IMR-90 (cell line): Measurements from ENCODE around the gene NUBP2. TPM values are rescaled to one million over a fixed set of nuclear protein-coding genes. Genes with fewer than 3 reads are reported as not detected.
A peak's percentile ranks its signal among the peaks of the same experiment; 100 is the strongest.

Source experiments
- ATAC-seq: fragments of 200-7000 bp; cut with Tn5 transposase; 2 replicates; pipeline ENCODE4 v1.9.1; 2020; ENCODE audit warnings: low read depth, mild to moderate bottlenecking, moderate library complexity
- BruUV-seq: library from RNA; stranded (reverse); fragments of 400-500 nt; replicated peaks from 2 replicates; lab custom pipeline; 2021; lab: Mats Ljungman, UMichigan
- CTCF ChIA-PET: fragments of 300-600 bp; formaldehyde crosslinking; extraction: SDS; loops from one replicate; lab custom pipeline; 2021; ENCODE audit warnings: antibody characterized with exemption; lab: Yijun Ruan, JAX
- POLR2A ChIA-PET: fragments of 300-600 bp; sonication (Branson Sonifier 250); formaldehyde crosslinking; loops from one replicate; lab custom pipeline; 2022; ENCODE audit warnings: antibody characterized with exemption; ENCODE audit not compliant: unreplicated experiment; lab: Charles Lee
- DNase-seq: peaks from one replicate; pipeline ENCODE4 v3.0.0; 2013
- H2AFZ ChIP-seq: replicated peaks from 2 replicates; pipeline ENCODE3; 2013; ENCODE audit warnings: low read length, mild to moderate bottlenecking; ENCODE audit not compliant: poor library complexity
- H2AK5ac ChIP-seq: 2 replicates; pipeline ENCODE4 v1.6.1; 2013; ENCODE audit warnings: low read depth, low read length, inconsistent platforms
- H2AK9ac ChIP-seq: replicated peaks from 2 replicates; pipeline ENCODE3; 2013; ENCODE audit warnings: mild to moderate bottlenecking, low read depth, low read length, moderate library complexity; ENCODE audit not compliant: poor library complexity
- H2BK120ac ChIP-seq: 2 replicates; pipeline ENCODE4 v1.6.1; 2013; ENCODE audit warnings: low read depth, low read length, inconsistent platforms
- H2BK15ac ChIP-seq: 3 replicates; pipeline ENCODE4 v1.6.1; 2013; ENCODE audit warnings: low read depth, low read length, inconsistent platforms
- H2BK20ac ChIP-seq: 2 replicates; pipeline ENCODE4 v1.6.1; 2013; ENCODE audit warnings: low read depth, mild to moderate bottlenecking, inconsistent platforms, low read length, moderate library complexity
- H2BK5ac ChIP-seq: 2 replicates; pipeline ENCODE4 v1.6.1; 2013; ENCODE audit warnings: mild to moderate bottlenecking, low read depth, low read length, inconsistent platforms; ENCODE audit not compliant: poor library complexity, severe bottlenecking
- H3K14ac ChIP-seq: replicated peaks from 2 replicates; pipeline ENCODE4 v1.6.1; 2013; ENCODE audit warnings: low read depth, low read length, inconsistent platforms
- H3K18ac ChIP-seq: 2 replicates; pipeline ENCODE4 v1.6.1; 2013; ENCODE audit warnings: low read depth, low read length, control low read depth
- H3K23ac ChIP-seq: 2 replicates; pipeline ENCODE4 v1.6.1; 2013; ENCODE audit warnings: low read depth, low read length, inconsistent platforms
- H3K27ac ChIP-seq: 2 replicates; pipeline ENCODE4 v1.5.1; 2013; ENCODE audit warnings: mild to moderate bottlenecking, control low read depth, low read length; ENCODE audit not compliant: insufficient read depth
- H3K27me3 ChIP-seq: 2 replicates; pipeline ENCODE4 v1.6.1; 2013; ENCODE audit warnings: low read length; ENCODE audit not compliant: control insufficient read depth, insufficient read depth
- H3K36me3 ChIP-seq: 2 replicates; pipeline ENCODE4 v1.6.1; 2013; ENCODE audit warnings: low read length, mixed read lengths; ENCODE audit not compliant: control insufficient read depth, insufficient read depth
- H3K4ac ChIP-seq: 2 replicates; pipeline ENCODE4 v1.6.1; 2013; ENCODE audit warnings: low read depth, low read length, inconsistent platforms
- H3K4me1 ChIP-seq: 2 replicates; pipeline ENCODE4 v1.6.1; 2013; ENCODE audit warnings: low read length, mixed read lengths; ENCODE audit not compliant: control insufficient read depth, insufficient read depth
- H3K4me2 ChIP-seq: 2 replicates; pipeline ENCODE4 v1.6.1; 2013; ENCODE audit warnings: low read depth, mild to moderate bottlenecking, control low read depth, low read length, moderate library complexity
- H3K4me3 ChIP-seq: 2 replicates; pipeline ENCODE4 v1.5.1; 2013; ENCODE audit warnings: low read depth, mild to moderate bottlenecking, control low read depth, low read length, moderate library complexity; ENCODE audit not compliant: insufficient read depth
- H3K56ac ChIP-seq: 2 replicates; pipeline ENCODE4 v1.6.1; 2013; ENCODE audit warnings: low read length, inconsistent platforms; ENCODE audit not compliant: insufficient read depth; ENCODE audit errors: extremely low read depth
- H3K79me1 ChIP-seq, 2 experiments: 2 replicates each; pipeline ENCODE4 v1.6.1; 2013; ENCODE audit warnings: low read length in 2 of 2, inconsistent platforms in 1 of 2, low read depth in 1 of 2
- H3K9ac ChIP-seq: 2 replicates; pipeline ENCODE4 v1.6.1; 2013; ENCODE audit warnings: low read depth, low read length, control low read depth
- H3K9me1 ChIP-seq: 2 replicates; pipeline ENCODE4 v1.6.1; 2013; ENCODE audit warnings: low read length, inconsistent platforms; ENCODE audit not compliant: insufficient read depth
- H3K9me3 ChIP-seq: 2 replicates; pipeline ENCODE4 v1.6.1; 2013; ENCODE audit warnings: low read length; ENCODE audit not compliant: control insufficient read depth, insufficient read depth
- H4K20me1 ChIP-seq: 2 replicates; pipeline ENCODE4 v1.6.1; 2013; ENCODE audit warnings: low read length, inconsistent platforms; ENCODE audit not compliant: insufficient read depth
- H4K5ac ChIP-seq: 2 replicates; pipeline ENCODE4 v1.6.1; 2013; ENCODE audit warnings: mild to moderate bottlenecking, low read depth, low read length, control low read depth
- H4K8ac ChIP-seq, 2 experiments: 2 replicates each; pipeline ENCODE4 v1.6.1; 2013; ENCODE audit warnings: low read depth in 2 of 2, low read length in 2 of 2, control low read depth in 1 of 2, inconsistent platforms in 1 of 2
- H4K91ac ChIP-seq: 2 replicates; pipeline ENCODE4 v1.6.1; 2013; ENCODE audit warnings: low read depth, low read length, inconsistent platforms; ENCODE audit not compliant: insufficient read depth
- BHLHE40 ChIP-seq: fragments of 150-350 bp; IDR thresholded peaks from 2 replicates; pipeline ENCODE4 v1.6.1; 2016; ENCODE audit warnings: mild to moderate bottlenecking, low read depth, low read length
- CEBPB ChIP-seq: IDR thresholded peaks from 2 replicates; pipeline ENCODE4 v1.6.1; 2012; ENCODE audit warnings: low read depth, low read length, improper control_type of control experiment
- CHD1 ChIP-seq: IDR thresholded peaks from 2 replicates; pipeline ENCODE4 v1.6.1; 2012; ENCODE audit warnings: low read depth, low read length, improper control_type of control experiment
- FOS ChIP-seq: fragments of 150-350 bp; IDR thresholded peaks from 2 replicates; pipeline ENCODE4 v1.6.1; 2016; ENCODE audit warnings: low read depth, low read length
- MAFK ChIP-seq: IDR thresholded peaks from 2 replicates; pipeline ENCODE4 v1.6.1; 2012; ENCODE audit warnings: low read depth, low read length, improper control_type of control experiment
- MAZ ChIP-seq: IDR thresholded peaks from 2 replicates; pipeline ENCODE4 v1.6.1; 2012; ENCODE audit warnings: low read depth, mild to moderate bottlenecking, low read length, improper control_type of control experiment, moderate library complexity, borderline replicate concordance
- MXI1 ChIP-seq: IDR thresholded peaks from 2 replicates; pipeline ENCODE4 v1.6.1; 2012; ENCODE audit warnings: low read depth, mild to moderate bottlenecking, low read length, moderate library complexity, borderline replicate concordance
- NFE2L2 ChIP-seq: fragments of 150-350 bp; IDR thresholded peaks from 2 replicates; pipeline ENCODE4 v1.6.1; 2016; ENCODE audit warnings: low read depth, mild to moderate bottlenecking, low read length
- POLR2A ChIP-seq: IDR thresholded peaks from 2 replicates; pipeline ENCODE4 v1.6.1; 2012; ENCODE audit warnings: mild to moderate bottlenecking, low read depth, low read length
- RAD21 ChIP-seq: IDR thresholded peaks from 2 replicates; pipeline ENCODE4 v1.6.1; 2012; ENCODE audit warnings: low read length, improper control_type of control experiment
- RCOR1 ChIP-seq: IDR thresholded peaks from 2 replicates; pipeline ENCODE4 v1.6.1; 2012; ENCODE audit warnings: mild to moderate bottlenecking, low read length, improper control_type of control experiment; ENCODE audit not compliant: insufficient replicate concordance
- RFX5 ChIP-seq: IDR thresholded peaks from 2 replicates; pipeline ENCODE4 v1.8.0; 2012; ENCODE audit warnings: low read depth, mild to moderate bottlenecking, low read length, moderate library complexity
- SMC3 ChIP-seq: fragments of 150-350 bp; IDR thresholded peaks from 2 replicates; pipeline ENCODE4 v1.6.1; 2016; ENCODE audit warnings: low read depth, mild to moderate bottlenecking, antibody characterized with exemption, low read length, moderate library complexity
- WGBS, 2 experiments: methylation state at CpG; one replicate each; pipeline versions ENCODE4 v1.1.5 to v1.1.7; 2013; ENCODE audit warnings: missing lambda C conversion rate in 2 of 2; ENCODE audit not compliant: insufficient read length in 1 of 2; ENCODE audit errors: extremely low coverage in 2 of 2; 5-methylcytosine and 5-hydroxymethylcytosine counted together
- dilution Hi-C: fragments of 300-500 bp; cut with HindIII; formaldehyde crosslinking; loops from one replicate; pipeline ENCODE4 v1.14.3; 2018; ENCODE audit warnings: low sequenced_read_pairs; ENCODE audit not compliant: unreplicated experiment
- in situ Hi-C: fragments of 300-500 bp; cut with MboI; formaldehyde crosslinking; loops from 3 replicates; pipeline ENCODE4 v1.14.3; 2019; ENCODE audit warnings: low sequenced_read_pairs, inconsistent platforms, mixed read lengths
- intact Hi-C: fragments of 100-400 bp; cut with micrococcal nuclease; formaldehyde crosslinking; loops from 2 replicates; pipeline ENCODE4 v1.10.0; 2022
- polyA plus RNA-seq, 3 experiments: library from polyadenylated mRNA; depleted of rRNA; stranded (reverse); fragments of >200 nt; gene quantifications; 2 replicates each; pipeline ENCODE4 v1.2.3, GENCODE V29; 2012; ENCODE audit warnings: low replicate concordance in 1 of 3
- total RNA-seq: library from RNA; depleted of rRNA; stranded (reverse); fragments of >200 nt; gene quantifications from 2 replicates; pipeline ENCODE4 v1.2.3, GENCODE V29; 2012
- TF ChIP-seq, protein P1 (sequence below): fragments of 150-350 bp; IDR thresholded peaks from 2 replicates; pipeline ENCODE4 v1.6.1; 2017; ENCODE audit warnings: mild to moderate bottlenecking, antibody characterized with exemption, low read length, low read depth
- TF ChIP-seq, protein P2 (sequence below): fragments of 150-350 bp; IDR thresholded peaks from 2 replicates; pipeline ENCODE4 v1.6.1; 2016; ENCODE audit warnings: low read depth, mild to moderate bottlenecking, low read length, moderate library complexity, borderline replicate concordance
- TF ChIP-seq, protein P3 (sequence below): conservative IDR thresholded peaks from 2 replicates; pipeline ENCODE4 v1.5.1; 2012; ENCODE audit warnings: mild to moderate bottlenecking, low read depth, low read length, improper control_type of control experiment

The NUBP2 gene
- total and polyA plus RNA-seq, 2 of the 4 experiments (the other 2 are of a cell fraction), result 62.6 to 131 TPM

DNA sequence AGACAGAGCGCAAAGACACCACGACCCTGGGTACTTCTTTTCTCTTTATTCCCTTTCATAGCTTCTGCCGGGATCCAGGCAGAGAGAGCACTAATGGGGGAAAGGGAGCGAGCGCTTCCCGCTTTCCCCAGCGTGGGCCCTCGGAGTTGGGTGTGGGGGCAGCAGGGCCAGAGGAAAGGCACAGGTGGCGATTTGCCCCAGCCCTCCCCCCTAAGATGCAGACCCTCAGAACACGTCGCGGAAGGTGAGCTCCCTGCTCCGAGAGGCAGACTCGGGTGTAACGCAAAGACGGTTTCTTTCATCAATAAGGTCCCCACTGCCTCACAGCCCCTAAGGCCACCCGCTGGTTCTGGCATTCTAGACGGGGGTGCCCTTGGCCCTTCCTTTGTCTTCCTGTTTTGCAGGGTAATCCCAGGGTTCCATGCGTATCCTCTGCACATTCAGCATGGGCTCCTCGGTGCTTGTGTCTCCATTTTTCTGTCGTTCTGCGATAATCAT, 10.8 kb upstream of the NUBP2 start:
- H3K4ac ChIP-seq, result peak overlapping the region; percentile 85
- H3K4me1 ChIP-seq, result peaks cover 13% of the 10 kb centered on the region
- peaks cover 28% of the 10 kb centered on the region for H4K20me1 ChIP-seq
- peaks cover 33% of the 10 kb centered on the region for H3K36me3 ChIP-seq
- H2BK15ac ChIP-seq, result no peak overlapping the region
- no peak overlapping the region for H3K18ac ChIP-seq
- WGBS, 2 experiments, result 10% methylated on average over 10 of the region's 22 CpGs; no CpG with 5 or more reads in 1 of the 2 experiments
- dilution Hi-C loops, result no loop called here
- no peak overlapping the region for H4K91ac ChIP-seq
- no peak overlapping the region for H2BK120ac ChIP-seq
- H3K56ac ChIP-seq, result no peak overlapping the region
- BruUV-seq, result TSS peak; percentile 86
- H3K27me3 ChIP-seq, result no peaks in the 10 kb centered on the region
- peak overlapping the region; percentile 85 for H3K27ac ChIP-seq
- peak overlapping the region; percentile 94 for H2AFZ ChIP-seq
- H2AK9ac ChIP-seq, result peak overlapping the region; percentile 94
- peak overlapping the region; percentile 93 for H2AK5ac ChIP-seq
- in situ Hi-C loops, result no loop called here
- H4K5ac ChIP-seq, result peak overlapping the region; percentile 53; the same call in 1 of the 2 replicates
- ChIA-PET POLR2A (no interaction called here), CTCF (no interaction called here)
- ATAC-seq, result no peak
- H2BK5ac ChIP-seq, result peak overlapping the region; percentile 27
- no peak for DNase-seq
- no peak for TF ChIP-seq RAD21
- no peak for TF ChIP-seq CHD1
- TF ChIP-seq, protein P1, sequence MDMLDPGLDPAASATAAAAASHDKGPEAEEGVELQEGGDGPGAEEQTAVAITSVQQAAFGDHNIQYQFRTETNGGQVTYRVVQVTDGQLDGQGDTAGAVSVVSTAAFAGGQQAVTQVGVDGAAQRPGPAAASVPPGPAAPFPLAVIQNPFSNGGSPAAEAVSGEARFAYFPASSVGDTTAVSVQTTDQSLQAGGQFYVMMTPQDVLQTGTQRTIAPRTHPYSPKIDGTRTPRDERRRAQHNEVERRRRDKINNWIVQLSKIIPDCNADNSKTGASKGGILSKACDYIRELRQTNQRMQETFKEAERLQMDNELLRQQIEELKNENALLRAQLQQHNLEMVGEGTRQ, result no peak
- TF ChIP-seq RCOR1, result no peak
- TF ChIP-seq FOS, result no peak
- TF ChIP-seq NFE2L2, result no peak
- TF ChIP-seq, protein P2, sequence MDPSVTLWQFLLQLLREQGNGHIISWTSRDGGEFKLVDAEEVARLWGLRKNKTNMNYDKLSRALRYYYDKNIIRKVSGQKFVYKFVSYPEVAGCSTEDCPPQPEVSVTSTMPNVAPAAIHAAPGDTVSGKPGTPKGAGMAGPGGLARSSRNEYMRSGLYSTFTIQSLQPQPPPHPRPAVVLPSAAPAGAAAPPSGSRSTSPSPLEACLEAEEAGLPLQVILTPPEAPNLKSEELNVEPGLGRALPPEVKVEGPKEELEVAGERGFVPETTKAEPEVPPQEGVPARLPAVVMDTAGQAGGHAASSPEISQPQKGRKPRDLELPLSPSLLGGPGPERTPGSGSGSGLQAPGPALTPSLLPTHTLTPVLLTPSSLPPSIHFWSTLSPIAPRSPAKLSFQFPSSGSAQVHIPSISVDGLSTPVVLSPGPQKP, result no peak
- no peak for TF ChIP-seq MAFK
- no peak for TF ChIP-seq MXI1
- no peak for TF ChIP-seq SMC3
- TF ChIP-seq, protein P3, sequence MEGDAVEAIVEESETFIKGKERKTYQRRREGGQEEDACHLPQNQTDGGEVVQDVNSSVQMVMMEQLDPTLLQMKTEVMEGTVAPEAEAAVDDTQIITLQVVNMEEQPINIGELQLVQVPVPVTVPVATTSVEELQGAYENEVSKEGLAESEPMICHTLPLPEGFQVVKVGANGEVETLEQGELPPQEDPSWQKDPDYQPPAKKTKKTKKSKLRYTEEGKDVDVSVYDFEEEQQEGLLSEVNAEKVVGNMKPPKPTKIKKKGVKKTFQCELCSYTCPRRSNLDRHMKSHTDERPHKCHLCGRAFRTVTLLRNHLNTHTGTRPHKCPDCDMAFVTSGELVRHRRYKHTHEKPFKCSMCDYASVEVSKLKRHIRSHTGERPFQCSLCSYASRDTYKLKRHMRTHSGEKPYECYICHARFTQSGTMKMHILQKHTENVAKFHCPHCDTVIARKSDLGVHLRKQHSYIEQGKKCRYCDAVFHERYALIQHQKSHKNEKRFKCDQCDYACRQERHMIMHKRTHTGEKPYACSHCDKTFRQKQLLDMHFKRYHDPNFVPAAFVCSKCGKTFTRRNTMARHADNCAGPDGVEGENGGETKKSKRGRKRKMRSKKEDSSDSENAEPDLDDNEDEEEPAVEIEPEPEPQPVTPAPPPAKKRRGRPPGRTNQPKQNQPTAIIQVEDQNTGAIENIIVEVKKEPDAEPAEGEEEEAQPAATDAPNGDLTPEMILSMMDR, result no peak
- no peak for TF ChIP-seq POLR2A
- TF ChIP-seq MAZ, result no peak
- TF ChIP-seq CEBPB, result no peak
- TF ChIP-seq RFX5, result no peak
- no peak for TF ChIP-seq BHLHE40
- H4K8ac ChIP-seq, result peak overlapping the region; percentile 35 to 92; a peak in 2 of 4 replicates
- peaks cover 12 to 49% of the 10 kb centered on the region in 2 experiments for H3K79me1 ChIP-seq
- intact Hi-C loops, result no loop called here
- H3K9ac ChIP-seq, result peak overlapping the region; percentile 88
- no peaks in the 10 kb centered on the region for H3K9me3 ChIP-seq
- peak overlapping the region; percentile 93 for H3K4me3 ChIP-seq
- peak overlapping the region; percentile 90 for H3K4me2 ChIP-seq
- no peak overlapping the region for H2BK20ac ChIP-seq
- 0 out of 2 replicates have a peak, but pooled peaks cover 3% of the 10 kb centered on the region for H3K9me1 ChIP-seq
- no peak overlapping the region for H3K14ac ChIP-seq
- peak overlapping the region; percentile 10 for H3K23ac ChIP-seq
